Heart right ventricle (tissue), 16 donors: ENCODE measurements around the gene ZMIZ1. TPM values are rescaled to one million over a fixed set of nuclear protein-coding genes. Genes with fewer than 3 reads are reported as not detected.

Source experiments
- ATAC-seq, 8 donors: fragments of 200-7000 bp; cut with Tn5 transposase; one replicate each; pipeline ENCODE4 v1.9.1; 2020; ENCODE audit warnings: mild to moderate bottlenecking in 8 of 8, moderate library complexity in 8 of 8, moderate number of reproducible peaks in 1 of 8
- DNase-seq, 2 donors: peaks; one replicate each; pipeline ENCODE4 v3.0.0-alpha.2; 2020
- H3K27ac ChIP-seq, 10 donors: fragments of 200-600 bp; sonication (generic) in 2 of 10; one replicate each; pipeline versions ENCODE4 v1.5.0 to v1.8.0; 2020 to 2022; ENCODE audit warnings: mild to moderate bottlenecking in 3 of 10
- H3K27me3 ChIP-seq, 7 donors: fragments of 200-600 bp; one replicate each; pipeline ENCODE4 v1.8.0; 2021 to 2022; ENCODE audit warnings: mild to moderate bottlenecking in 2 of 7
- H3K36me3 ChIP-seq, 9 donors: fragments of 200-600 bp; sonication (generic) in 1 of 9; one replicate each; pipeline versions ENCODE4 v1.5.0 to v1.8.0; 2020 to 2022; ENCODE audit warnings: mild to moderate bottlenecking in 2 of 9
- H3K4me1 ChIP-seq, 9 donors: fragments of 200-600 bp; sonication (generic) in 1 of 9; one replicate each; pipeline versions ENCODE4 v1.5.0 to v1.8.0; 2020 to 2022; ENCODE audit warnings: mild to moderate bottlenecking in 4 of 9
- H3K4me3 ChIP-seq, 10 donors: fragments of 200-600 bp; sonication (generic) in 2 of 10; one replicate each; pipeline versions ENCODE4 v1.5.0 to v1.8.0; 2020 to 2022; ENCODE audit warnings: mild to moderate bottlenecking in 7 of 10, moderate library complexity in 2 of 10
- H3K9me3 ChIP-seq, 11 donors: fragments of 200-600 bp in 10 of 11; sonication (generic) in 2 of 11; one replicate each; pipeline versions ENCODE4 v1.5.0 to v1.8.0; 2013 to 2022; ENCODE audit warnings: mild to moderate bottlenecking in 2 of 11, control low read depth in 1 of 11, moderate library complexity in 1 of 11
- CTCF ChIP-seq, 9 donors: fragments of 200-600 bp; sonication (generic) in 2 of 9; IDR thresholded peaks; one replicate each; pipeline versions ENCODE4 v1.5.0 to v1.8.0; 2021 to 2022; ENCODE audit warnings: antibody characterized with exemption in 9 of 9, mild to moderate bottlenecking in 5 of 9, moderate library complexity in 1 of 9
- WGBS, 2 donors: extraction: QIAGEN DNeasy Blood & Tissue Kit; methylation state at CpG; one replicate each; pipeline ENCODE4 v1.1.7; 2013; ENCODE audit warnings: inconsistent platforms in 1 of 2; 5-methylcytosine and 5-hydroxymethylcytosine counted together
- intact Hi-C, 10 donors: fragments of 100-400 bp; cut with DNase I; formaldehyde crosslinking; loops; one replicate each; pipeline versions ENCODE4 v1.11.1 to v1.14.2; 2022
- polyA plus RNA-seq, 2 donors: library from polyadenylated mRNA; stranded (reverse); fragments of 200-250 nt; gene quantifications; one replicate each; pipeline ENCODE4 v1.2.3, GENCODE V29; 2013
- total RNA-seq, 10 donors: library from RNA; stranded (reverse); fragmentation: NEBNext Ultra II Directional in 3 of 10; extraction: Animal tissue kit (Norgen Biotek cat#: 25700) in 3 of 10; gene quantifications; one replicate each; pipeline versions ENCODE4 v1.2.1 to v1.2.4, GENCODE V29; 2021 to 2023
- donor health status: Arrhythmogenic right ventricular cardiomyopathy.
- donor health status: ischemic (EF 13 %, LVEDD 7.1; RV severe dilation, severe dysfunction).
- donor health status: healthy with polysubstance abuse.
- donor health status: DM: no; HTN: yes; CAD: no.
- donor health status: DM: no; HTN: no; CAD: no.
- donor health status: ischemic (EF 25% LVEDD 6.9; RV normal size, moderate dysfunction).
- donor health status: ischemic (EF 25% LVEDD 5.7; RV mildly dilated, moderate dysfunction).
- donor health status: healthy.
- donor health status: DM: yes; HTN: yes; CAD: no.
- donor health status: Ischemic cardiomyopathy.
- donor health status: ischemic (EF 35%, LVEDD 5.7; RV mildly dilated, moderate dysfunction).
- donor health status: nonischemic (EF 11% LVEDD 7.7; RV severe dilation, severe dysfunction).
- donor health status: DM: yes; HTN: yes; CAD: no.
- donor health status: PGD.
- donor health status: ischemic (EF 29% LVEDD 5.4; RV normal size, mild dysfunction).
- donor health status: nonischemic (EF 23%, LVEDD 6.1; RV moderate dilation, normal function).

The ZMIZ1 gene
- total and polyA plus RNA-seq, 12 donors, result 24.2 to 61.5 (median 49.8) TPM

GRCh38 chr10:79269969-79270368 lies 201.2 kb downstream of the ZMIZ1 start:
- intact Hi-C loops, result loop anchor here in 2 of 10 donors (5.0 kb wide), 1 partner anchor 48 kb away; no protein-coding TSS in a partner anchor
- Histone ChIP-seq H3K9me3 (no peaks in the 10 kb centered on the region), H3K27me3 (no peaks in the 10 kb centered on the region), H3K27ac (peak overlapping the region in 5 of 10 donors; percentile 25 to 87 (median 41)), H3K4me3 (no peak overlapping the region), H3K36me3 (peaks cover 0 to 33% (median 0%) of the 10 kb centered on the region in 9 donors), H3K4me1 (peaks cover 70 to 100% (median 97%) of the 10 kb centered on the region in 9 donors)
- no peak for TF ChIP-seq CTCF (IDR thresholded peaks at IDR 0.05)
- 77 to 79% methylated on average over 7 of the region's 7 CpGs for WGBS, 2 donors
- DNase-seq, result no peak
- no peak for ATAC-seq

GRCh38 chr10:79270466-79271246 lies 201.9 kb downstream of the ZMIZ1 start:
- peaks cover 0 to 31% (median 0%) of the 10 kb centered on the region in 9 donors for H3K36me3 ChIP-seq
- no peak for ATAC-seq
- intact Hi-C loops, result loop anchor here in 1 of 10 donors (5.0 kb wide), 1 partner anchor 48 kb away; no protein-coding TSS in a partner anchor
- peaks cover 71 to 100% (median 97%) of the 10 kb centered on the region in 9 donors for H3K4me1 ChIP-seq
- peak in 1 of 9 donors; percentile 25 for TF ChIP-seq CTCF (IDR thresholded peaks at IDR 0.05)
- no peak overlapping the region for H3K4me3 ChIP-seq
- peak in 1 of 2 donors; percentile 46 for DNase-seq
- WGBS, 2 donors, result 46 to 57% methylated on average over 16 of the region's 16 CpGs
- no peaks in the 10 kb centered on the region for H3K9me3 ChIP-seq
- peak overlapping the region in 5 of 10 donors; percentile 38 to 87 (median 41) for H3K27ac ChIP-seq
- H3K27me3 ChIP-seq, result no peaks in the 10 kb centered on the region

GRCh38 chr10:79272353-79272752 lies 203.6 kb downstream of the ZMIZ1 start:
- WGBS, 2 donors, result 72 to 74% methylated on average over 13 of the region's 13 CpGs
- H3K27ac ChIP-seq, result peak overlapping the region in 4 of 10 donors; percentile 85 to 90 (median 87)

More at GRCh38 chr10:79272353-79272752, 203.6 kb downstream of the ZMIZ1 start:
- H3K36me3 ChIP-seq, result peaks cover 0 to 38% (median 9%) of the 10 kb centered on the region in 9 donors
- intact Hi-C loops, result loop anchor here in 1 of 10 donors (5.0 kb wide), 1 partner anchor 50 kb away; no protein-coding TSS in a partner anchor
- H3K27me3 ChIP-seq, result no peaks in the 10 kb centered on the region
- peaks cover 63 to 99% (median 90%) of the 10 kb centered on the region in 9 donors for H3K4me1 ChIP-seq
- no peaks in the 10 kb centered on the region for H3K9me3 ChIP-seq
- H3K4me3 ChIP-seq, result no peak overlapping the region
- no peak for TF ChIP-seq CTCF (IDR thresholded peaks at IDR 0.05)
- DNase-seq (no peak), ATAC-seq (no peak)
